Activated CD8-positive, alpha-beta memory T cell treated with anti-CD3 and anti-CD28 coated beads, Interleukin-2, amount 50 U/mL, for 1 hour (primary cell): Measurements from ENCODE around the gene DLGAP4.

Experiments
- DNase-seq: peaks from one replicate; pipeline ENCODE4 v3.0.0-alpha.2; 2020; ENCODE audit errors: extremely low read depth

DLGAP4 gene

GRCh38 chr20:36274181-36274841, 31.8 kb upstream of the DLGAP4 start:
- DNase-seq = no peak

DNA sequence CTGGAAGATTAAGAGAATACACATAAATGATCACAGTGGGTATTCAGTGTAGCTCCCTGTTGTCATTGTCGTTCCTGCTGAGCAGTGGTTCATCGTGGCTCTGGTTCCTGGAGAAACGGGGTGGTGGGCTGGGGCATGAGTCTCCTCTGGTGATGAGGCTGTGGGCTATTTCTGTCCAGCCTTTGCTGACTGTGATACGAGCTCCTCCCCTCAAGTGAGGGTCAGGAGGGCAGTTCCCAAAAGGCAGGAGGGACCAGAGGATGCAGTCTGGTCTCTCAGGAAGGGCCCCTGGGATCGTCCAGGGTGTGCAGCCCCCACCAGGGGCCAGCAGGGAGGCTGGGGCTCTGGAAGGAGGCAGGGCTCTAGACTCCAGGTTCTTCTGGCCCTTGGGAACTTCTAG, 31.1 kb upstream of the DLGAP4 start:
- DNase-seq = no peak

DNA sequence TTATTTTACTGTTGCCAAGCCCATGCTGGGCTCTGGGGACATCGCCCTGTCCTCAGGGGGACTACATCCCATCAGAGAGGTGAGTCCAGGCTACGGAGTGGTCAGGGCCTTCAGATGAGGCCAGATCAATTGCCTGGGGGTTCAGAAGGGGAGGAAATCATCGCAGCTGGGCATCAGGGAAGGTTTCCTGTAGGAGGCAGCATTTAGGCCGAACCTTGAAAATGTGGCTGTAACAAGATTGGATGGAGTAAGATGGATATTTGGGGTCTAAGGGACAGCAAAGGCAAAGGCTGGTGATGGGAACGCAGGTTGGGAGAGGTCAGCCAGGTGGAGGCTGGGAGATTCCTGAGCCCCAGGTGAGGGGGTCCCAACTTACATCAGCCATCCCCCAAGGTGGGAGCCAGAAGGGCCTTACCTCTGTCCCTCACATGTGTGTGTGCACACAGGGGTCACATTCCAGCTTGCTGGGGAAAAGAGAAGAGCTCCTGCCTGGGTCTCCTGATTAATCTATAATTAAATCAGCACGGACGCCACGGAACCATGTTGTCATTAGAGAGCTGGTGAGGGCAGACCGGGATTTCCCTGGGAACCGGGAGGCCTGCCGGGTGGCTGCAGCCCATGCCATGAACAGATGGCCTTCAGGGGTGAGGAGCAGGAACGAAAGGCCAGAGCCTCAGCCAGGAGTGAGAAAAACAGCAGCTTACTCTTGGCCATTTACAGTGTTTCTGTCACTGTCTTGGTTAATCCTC, 30.5 kb upstream of the DLGAP4 start:
- no peak for DNase-seq

DNA sequence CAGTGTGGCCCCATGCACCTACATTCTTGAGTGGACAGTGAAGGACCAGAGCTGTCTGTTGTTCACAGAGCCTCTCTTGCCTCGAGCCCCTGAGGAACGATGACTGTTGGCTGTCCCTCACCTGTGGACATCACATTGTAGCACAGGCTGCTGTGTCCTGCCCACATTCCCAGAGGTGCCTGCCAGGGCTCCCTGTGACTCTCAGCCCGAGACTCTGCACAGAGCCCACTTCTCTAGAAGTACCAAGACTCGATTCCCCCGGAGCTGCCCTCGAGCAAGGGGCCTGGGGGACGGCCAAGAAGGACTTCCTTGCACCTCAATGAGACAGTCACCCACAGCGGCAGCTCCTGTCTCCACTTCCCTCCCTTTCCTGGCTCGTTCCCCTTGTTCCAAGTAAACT, 28.6 kb upstream of the DLGAP4 start:
- no peak for DNase-seq

DNA sequence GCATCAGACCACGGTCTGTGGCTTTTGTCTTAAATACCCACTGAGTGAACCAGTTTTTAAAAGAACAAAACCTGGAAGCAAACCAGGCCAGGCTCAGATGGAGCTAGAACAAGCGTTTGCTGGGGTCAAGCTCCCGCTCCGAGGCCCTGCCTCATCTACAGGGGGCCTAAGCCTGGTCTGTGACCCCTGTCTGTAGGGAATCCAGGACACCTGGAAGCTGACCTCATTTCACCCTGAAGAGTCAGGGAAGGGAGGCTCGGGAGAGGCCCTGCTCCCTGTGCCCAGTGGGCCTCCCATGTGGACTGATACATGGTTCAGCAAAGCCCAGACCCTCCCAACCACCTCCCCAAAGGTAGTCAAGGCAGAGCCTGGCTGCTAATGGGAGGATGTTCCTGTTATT, 26.8 kb upstream of the DLGAP4 start:
- no peak for DNase-seq

GRCh38 chr20:36279776-36280175, 26.4 kb upstream of the DLGAP4 start:
- no peak for DNase-seq

GRCh38 chr20:36281785-36282380, 24.3 kb upstream of the DLGAP4 start:
- no peak for DNase-seq

DNA sequence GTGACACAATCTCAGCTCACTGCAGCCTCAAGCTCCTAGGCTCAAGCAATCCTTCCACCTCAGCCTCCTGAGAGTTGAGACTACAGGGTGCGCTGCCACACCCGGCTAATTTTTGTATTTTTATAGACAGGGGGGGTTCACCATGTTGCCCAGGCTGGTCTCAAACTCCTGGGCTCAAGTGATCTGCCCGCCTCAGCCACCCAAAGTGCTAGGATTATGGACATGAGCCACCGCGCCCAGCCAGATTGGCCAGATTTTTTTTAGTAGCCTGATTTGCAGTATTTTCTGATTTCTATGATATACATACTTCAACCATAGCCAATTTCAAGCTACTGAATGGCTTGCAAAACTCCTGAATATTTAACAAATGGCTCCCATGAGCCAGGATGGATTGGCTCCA, 21.4 kb upstream of the DLGAP4 start:
- DNase-seq = no peak

DNA sequence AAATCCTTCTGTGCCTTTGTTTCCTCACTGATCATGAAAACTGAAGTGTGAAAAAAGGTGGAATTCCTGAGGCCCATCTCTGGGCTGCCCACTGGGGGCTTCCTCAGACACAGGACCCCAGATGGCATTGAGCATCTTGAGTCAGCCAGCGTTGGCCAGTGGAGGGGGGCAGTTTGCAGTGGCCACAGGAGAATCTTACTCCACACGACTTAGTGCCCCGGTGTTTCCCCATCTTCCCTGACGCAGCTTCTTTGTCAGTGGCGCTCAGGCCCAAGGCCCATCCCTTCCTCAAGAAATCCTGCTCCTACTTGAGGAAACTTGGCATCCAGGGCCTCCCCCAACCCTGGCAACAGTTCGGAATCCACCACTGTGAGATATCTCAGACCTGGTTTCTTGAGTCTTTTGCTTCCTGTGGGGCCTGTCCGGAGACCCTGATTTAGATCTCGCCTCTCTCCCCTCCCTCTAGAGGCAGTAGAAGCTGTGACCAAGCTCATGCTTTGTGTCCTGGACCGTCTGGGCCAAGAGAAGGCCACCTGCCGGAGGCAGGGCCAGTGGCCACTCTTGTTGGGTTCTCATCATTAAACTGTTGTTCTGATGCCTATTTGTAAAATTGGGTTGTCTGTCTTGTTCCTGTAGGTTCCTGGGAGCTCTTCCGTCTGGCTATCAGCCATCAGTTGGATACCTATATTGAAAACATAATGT, 20.2 kb upstream of the DLGAP4 start:
- no peak for DNase-seq

DNA sequence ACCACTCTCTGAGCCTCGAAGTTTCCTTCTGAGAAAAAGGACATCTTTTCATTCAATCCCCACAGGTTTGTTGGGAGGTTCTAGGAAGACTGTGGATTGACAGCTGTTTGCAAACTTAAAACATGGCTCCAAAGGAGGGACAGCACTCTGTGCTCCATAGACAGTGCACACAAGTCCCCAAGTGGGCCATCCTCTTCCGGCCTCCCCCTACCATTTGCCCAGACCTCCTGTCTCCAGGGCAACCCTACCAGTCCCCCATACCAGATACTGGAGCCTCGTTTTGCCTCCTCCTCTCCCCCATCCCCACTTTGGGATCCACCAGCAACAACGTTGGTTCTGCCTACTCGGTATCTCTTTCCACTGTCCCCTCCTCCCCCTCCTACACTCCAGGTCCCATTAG, 8.5 kb upstream of the DLGAP4 start:
- no peak for DNase-seq

DNA sequence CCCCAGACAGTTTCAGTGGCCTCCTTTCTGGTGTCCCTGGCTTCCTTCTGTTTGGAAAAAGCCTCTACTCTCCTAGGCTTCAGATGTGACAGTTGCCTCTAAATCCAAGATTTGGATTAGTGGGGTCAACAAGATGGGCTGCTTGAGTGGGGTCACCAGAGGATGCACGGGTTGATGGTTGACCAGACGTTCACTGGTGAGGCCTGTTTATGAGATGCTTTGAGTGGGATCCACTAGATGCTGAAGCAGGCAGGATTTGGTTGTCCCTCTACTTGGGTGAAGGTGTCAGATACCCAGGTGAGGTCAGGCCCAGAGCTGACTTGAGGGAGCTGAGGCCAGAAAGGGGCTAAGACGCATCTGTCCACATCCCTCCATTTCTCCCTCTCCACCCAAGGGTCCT, 8.1 kb upstream of the DLGAP4 start:
- DNase-seq = no peak

DNA sequence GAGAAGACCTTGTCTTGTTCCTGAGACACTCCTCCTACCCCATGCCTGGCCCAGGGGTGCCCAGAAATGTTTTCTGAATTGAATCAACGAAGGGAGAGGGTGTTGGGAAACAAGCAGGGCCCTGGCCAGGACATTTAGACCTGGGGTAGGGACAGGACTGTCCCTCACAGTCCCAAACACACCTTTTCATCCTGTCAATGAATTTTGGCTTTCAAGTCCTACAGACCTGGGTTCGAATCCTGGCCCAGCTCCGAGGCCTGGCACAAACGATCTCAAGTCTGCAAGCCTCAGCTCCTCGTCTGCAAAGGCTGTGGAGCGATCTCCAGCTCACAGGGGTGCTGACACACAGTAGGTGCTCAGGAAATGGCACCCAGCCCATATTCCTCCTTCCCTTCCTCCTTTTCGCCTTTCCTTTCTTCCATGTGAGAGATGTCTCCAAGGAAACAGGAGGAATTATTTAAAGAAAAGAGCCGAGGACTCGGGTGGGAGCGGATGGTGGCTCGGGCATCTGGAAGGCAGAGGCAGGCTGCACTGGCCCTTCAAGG, 7.3 kb upstream of the DLGAP4 start:
- DNase-seq = no peak

GRCh38 chr20:36299459-36299858, 6.7 kb upstream of the DLGAP4 start:
- no peak for DNase-seq

- no peak for DNase-seq
Measured at GRCh38 chr20:36301359-36302119, 4.6 kb upstream of the DLGAP4 start.

GRCh38 chr20:36303020-36303595, 3.0 kb upstream of the DLGAP4 start:
- DNase-seq = no peak

DNA sequence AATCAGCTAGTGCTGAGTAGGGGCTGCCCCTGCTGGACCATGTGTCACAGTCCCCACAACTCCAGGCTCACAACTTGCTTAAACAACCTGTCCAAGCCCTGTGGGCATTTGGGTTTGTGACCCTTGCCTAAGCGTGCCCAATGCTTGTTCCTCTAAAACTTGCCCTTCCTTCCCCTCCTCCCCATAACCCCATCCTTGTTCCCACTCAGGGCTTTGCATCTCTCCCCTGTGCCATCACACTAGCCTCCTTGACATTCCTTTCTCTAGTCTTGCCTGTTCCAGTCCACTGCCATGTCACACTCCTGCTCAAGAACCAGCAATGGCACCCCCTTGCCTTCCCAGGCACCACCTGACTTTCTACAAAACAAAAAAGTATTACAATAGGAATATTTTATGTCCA, 2.3 kb upstream of the DLGAP4 start:
- DNase-seq = no peak

GRCh38 chr20:36304786-36305495, 1.2 kb upstream of the DLGAP4 start:
- DNase-seq = no peak

DNA sequence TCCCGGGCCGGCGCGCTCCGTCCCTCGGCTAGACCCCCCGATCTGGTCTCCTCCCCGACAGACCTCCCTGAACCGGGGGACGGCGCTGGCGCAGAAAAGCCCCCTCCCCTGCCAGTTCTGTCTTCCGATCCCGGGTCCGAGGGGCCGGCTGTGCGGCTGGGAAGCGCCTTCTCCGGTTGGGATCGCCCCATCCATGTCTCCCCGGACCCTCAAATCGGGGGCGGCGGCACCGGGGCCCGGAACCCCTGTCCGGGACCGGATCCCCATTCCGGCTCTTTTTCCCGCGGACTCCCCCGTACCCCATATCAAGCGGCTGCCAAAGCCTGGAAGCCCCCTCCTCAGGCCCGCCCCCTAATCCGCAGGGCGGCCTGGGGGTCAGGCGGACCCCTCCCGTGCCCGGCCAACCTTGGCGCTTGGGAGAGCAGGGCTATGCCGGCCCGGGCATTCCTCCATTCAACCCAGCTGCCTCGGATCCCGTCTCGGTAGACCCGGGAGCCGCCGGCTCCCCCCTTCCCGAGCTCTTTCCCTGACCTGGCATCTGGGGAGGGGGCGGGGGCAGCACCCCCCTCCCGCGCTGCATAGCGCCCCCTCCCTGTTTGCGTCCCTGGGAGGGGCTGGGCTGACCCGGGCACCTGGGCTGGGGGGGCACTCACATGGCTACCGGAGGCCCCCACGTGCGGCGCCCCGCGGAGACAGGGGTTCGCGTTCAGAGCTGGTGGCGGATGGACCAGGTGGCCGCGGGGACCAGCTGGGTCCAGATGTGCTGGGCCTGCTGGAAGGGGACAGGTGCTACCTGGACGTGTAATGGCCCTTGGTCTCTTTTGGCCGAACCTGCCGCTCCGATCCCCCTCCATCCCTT, 643 bp downstream of the DLGAP4 start:
- DNase-seq = no peak
